ENCODE data around the gene OPALIN. TPM values are rescaled to one million over a fixed set of nuclear protein-coding genes. Genes with fewer than 3 reads are reported as not detected.

Gene OPALIN
- total RNA-seq, 4 donors from 2014 or later: not detected

- H3K4me3 ChIP-seq: no peak overlapping the region
- peak; percentile 78 for ATAC-seq
- H3K36me3 ChIP-seq: no peaks in the 10 kb centered on the region
- 29 to 37% methylated on average over 19 to 22 of the region's 24 CpGs for WGBS, 2 donors (ENCODE audit: low coverage in 1 of 2)
- H3K27me3 ChIP-seq: peaks cover 31% of the 10 kb centered on the region
- TF ChIP-seq EP300 (IDR thresholded peaks at IDR 0.05): no peak
- TF ChIP-seq POLR2A (IDR thresholded peaks at IDR 0.05): no peak
- TF ChIP-seq, protein P1, sequence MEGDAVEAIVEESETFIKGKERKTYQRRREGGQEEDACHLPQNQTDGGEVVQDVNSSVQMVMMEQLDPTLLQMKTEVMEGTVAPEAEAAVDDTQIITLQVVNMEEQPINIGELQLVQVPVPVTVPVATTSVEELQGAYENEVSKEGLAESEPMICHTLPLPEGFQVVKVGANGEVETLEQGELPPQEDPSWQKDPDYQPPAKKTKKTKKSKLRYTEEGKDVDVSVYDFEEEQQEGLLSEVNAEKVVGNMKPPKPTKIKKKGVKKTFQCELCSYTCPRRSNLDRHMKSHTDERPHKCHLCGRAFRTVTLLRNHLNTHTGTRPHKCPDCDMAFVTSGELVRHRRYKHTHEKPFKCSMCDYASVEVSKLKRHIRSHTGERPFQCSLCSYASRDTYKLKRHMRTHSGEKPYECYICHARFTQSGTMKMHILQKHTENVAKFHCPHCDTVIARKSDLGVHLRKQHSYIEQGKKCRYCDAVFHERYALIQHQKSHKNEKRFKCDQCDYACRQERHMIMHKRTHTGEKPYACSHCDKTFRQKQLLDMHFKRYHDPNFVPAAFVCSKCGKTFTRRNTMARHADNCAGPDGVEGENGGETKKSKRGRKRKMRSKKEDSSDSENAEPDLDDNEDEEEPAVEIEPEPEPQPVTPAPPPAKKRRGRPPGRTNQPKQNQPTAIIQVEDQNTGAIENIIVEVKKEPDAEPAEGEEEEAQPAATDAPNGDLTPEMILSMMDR (IDR thresholded peaks at IDR 0.05): peak; percentile 79 to 87 (median 84)
- TF ChIP-seq POLR2AphosphoS5 (IDR thresholded peaks at IDR 0.05): no peak
- H3K4me1 ChIP-seq: peaks cover 0 to under 1% (median 0%) of the 10 kb centered on the region in 3 donors
- no peak overlapping the region for H3K27ac ChIP-seq
- no peaks in the 10 kb centered on the region for H3K9me3 ChIP-seq
These were observed 37.4 kb upstream of the OPALIN start for GRCh38 chr10:96395931-96396877.

- WGBS, 2 donors (ENCODE audit: low coverage in 1 of 2): 40 to 92% methylated on average over 1 to 2 of the region's 7 CpGs
- ATAC-seq: peak; percentile 89
- H3K27ac ChIP-seq: peak overlapping the region in 1 of 4 donors; percentile 27
- no peak overlapping the region for H3K4me3 ChIP-seq
- H3K9me3 ChIP-seq: no peaks in the 10 kb centered on the region
- no peaks in the 10 kb centered on the region for H3K36me3 ChIP-seq
- peaks cover 0 to 24% (median 0%) of the 10 kb centered on the region in 3 donors for H3K4me1 ChIP-seq
- H3K27me3 ChIP-seq: peaks cover 8% of the 10 kb centered on the region
- TF ChIP-seq POLR2A (IDR thresholded peaks at IDR 0.05) (no peak), POLR2AphosphoS5 (IDR thresholded peaks at IDR 0.05) (peak; percentile 97)
These were observed 31.7 kb upstream of the OPALIN start for GRCh38 chr10:96390460-96390864.

GRCh38 chr10:96389785-96390184, 31.0 kb upstream of the OPALIN start:
- no peak overlapping the region for H3K4me3 ChIP-seq
- H3K27ac ChIP-seq: peak overlapping the region in 1 of 4 donors; percentile 27
- no peaks in the 10 kb centered on the region for H3K36me3 ChIP-seq
- peaks cover 0 to 24% (median 0%) of the 10 kb centered on the region in 3 donors for H3K4me1 ChIP-seq
- 67 to 95% methylated on average over 2 to 3 of the region's 5 CpGs for WGBS, 2 donors (ENCODE audit: low coverage in 1 of 2)
- TF ChIP-seq POLR2AphosphoS5 (IDR thresholded peaks at IDR 0.05) (no peak), POLR2A (IDR thresholded peaks at IDR 0.05) (no peak), EP300 (IDR thresholded peaks at IDR 0.05) (no peak)
- TF ChIP-seq, protein P1 (IDR thresholded peaks at IDR 0.05): no peak
- peaks cover 8% of the 10 kb centered on the region for H3K27me3 ChIP-seq
- no peaks in the 10 kb centered on the region for H3K9me3 ChIP-seq
- ATAC-seq: no peak

DNA sequence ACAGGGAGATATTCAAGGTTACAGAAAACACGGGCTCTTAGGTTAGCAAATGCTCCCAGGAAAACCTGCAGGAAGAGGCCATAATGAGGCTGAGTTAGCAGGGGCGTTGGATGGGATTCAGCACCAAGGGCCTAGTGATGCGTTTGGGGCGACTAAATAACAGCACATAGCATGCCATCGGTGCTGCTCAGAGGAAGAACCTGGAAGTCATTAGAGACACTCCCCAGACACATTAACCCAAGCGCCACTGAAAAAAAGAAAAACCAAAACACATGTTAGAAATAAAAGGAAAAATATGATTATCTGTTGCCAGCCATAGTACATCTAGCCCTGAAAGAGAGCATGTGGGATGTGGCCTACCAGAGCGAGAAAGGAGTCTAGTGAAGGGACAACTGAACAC, 28.8 kb upstream of the OPALIN start:
- TF ChIP-seq POLR2A (IDR thresholded peaks at IDR 0.05) (no peak), EP300 (IDR thresholded peaks at IDR 0.05) (no peak), POLR2AphosphoS5 (IDR thresholded peaks at IDR 0.05) (no peak)
- TF ChIP-seq, protein P1 (IDR thresholded peaks at IDR 0.05): no peak
- ATAC-seq: no peak
- Histone ChIP-seq H3K4me1 (peaks cover 0 to 24% (median 0%) of the 10 kb centered on the region in 3 donors), H3K27me3 (peaks cover 8% of the 10 kb centered on the region), H3K9me3 (no peaks in the 10 kb centered on the region), H3K27ac (no peak overlapping the region), H3K36me3 (no peaks in the 10 kb centered on the region), H3K4me3 (no peak overlapping the region)
- 75 to 80% methylated on average over 2 to 7 of the region's 7 CpGs for WGBS, 2 donors (ENCODE audit: low coverage in 1 of 2)

DNA sequence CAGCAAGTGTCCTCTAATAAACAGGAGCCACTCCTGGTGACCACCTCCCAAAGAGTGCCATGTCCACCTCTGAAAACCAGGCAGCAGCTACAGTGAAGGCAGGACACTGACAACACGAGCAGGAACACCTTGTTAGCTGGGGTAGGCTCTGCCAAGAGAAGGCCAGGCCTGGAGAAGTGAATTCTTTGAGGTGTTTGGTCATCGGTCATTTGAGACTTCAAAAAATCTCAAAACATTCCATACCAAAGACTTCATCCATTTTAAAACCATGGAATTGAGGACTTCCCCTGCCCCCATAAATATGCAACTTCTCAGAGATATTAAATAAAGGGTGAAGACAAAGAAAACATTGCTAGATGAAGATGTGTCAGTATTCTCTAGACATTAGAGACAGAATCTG, 28.4 kb upstream of the OPALIN start:
- TF ChIP-seq POLR2AphosphoS5 (IDR thresholded peaks at IDR 0.05) (no peak), EP300 (IDR thresholded peaks at IDR 0.05) (no peak)
- Histone ChIP-seq H3K27ac (no peak overlapping the region), H3K4me1 (peaks cover 0 to 24% (median 0%) of the 10 kb centered on the region in 3 donors), H3K4me3 (no peak overlapping the region), H3K36me3 (no peaks in the 10 kb centered on the region), H3K27me3 (peaks cover 8% of the 10 kb centered on the region), H3K9me3 (no peaks in the 10 kb centered on the region)
- 68 to 73% methylated on average over 2 of the region's 2 CpGs for WGBS, 2 donors (ENCODE audit: low coverage in 1 of 2)
- ATAC-seq: no peak
